ENCODE results near the gene CCL8.

CCL8 gene

GRCh38 chr17:34308371-34308770 lies 10.9 kb upstream of the CCL8 start:
- no peak for TF ChIP-seq EZH2phosphoT487 (IDR thresholded peaks at IDR 0.05; ENCODE audit: borderline replicate concordance, low read length)
- no peak for TF ChIP-seq CTCF (IDR thresholded peaks at IDR 0.05; ENCODE audit: low read depth, low read length, poor library complexity, severe bottlenecking)
- no peak overlapping the region for H3K4me2 ChIP-seq (ENCODE audit: low read length)
- H3K4me3 ChIP-seq (ENCODE audit: low read length) = no peak overlapping the region
- H3K9me2 ChIP-seq (replicated peaks; ENCODE audit: control insufficient read depth, low read length) = no peaks in the 10 kb centered on the region
- H3K4me1 ChIP-seq (ENCODE audit: control insufficient read depth, low read length) = no peaks in the 10 kb centered on the region
- H3K27me3 ChIP-seq (ENCODE audit: control insufficient read depth, low read length) = peaks cover 3% of the 10 kb centered on the region
- no peaks in the 10 kb centered on the region for H3K79me2 ChIP-seq (ENCODE audit: control insufficient read depth, low read length)
- H3K27ac ChIP-seq (ENCODE audit: low read depth, low read length) = no peak overlapping the region
- no peaks in the 10 kb centered on the region for H3K9me3 ChIP-seq (ENCODE audit: control insufficient read depth, insufficient read depth, low read length)
- no peaks in the 10 kb centered on the region for H3K36me3 ChIP-seq (ENCODE audit: control insufficient read depth, low read length)
- no peaks in the 10 kb centered on the region for H3F3A ChIP-seq (ENCODE audit: control insufficient read depth, insufficient read depth)
- H4K20me1 ChIP-seq (ENCODE audit: control insufficient read depth, insufficient read depth, low read depth, low read length) = no peaks in the 10 kb centered on the region

GRCh38 chr17:34311291-34311690 lies 7.9 kb upstream of the CCL8 start:
- Histone ChIP-seq H3K27me3 (ENCODE audit: control insufficient read depth, low read length) (peaks cover 17% of the 10 kb centered on the region), H3K4me1 (ENCODE audit: control insufficient read depth, low read length) (no peaks in the 10 kb centered on the region), H3K36me3 (ENCODE audit: control insufficient read depth, low read length) (no peaks in the 10 kb centered on the region), H3K27ac (ENCODE audit: low read depth, low read length) (no peak overlapping the region), H3F3A (ENCODE audit: control insufficient read depth, insufficient read depth) (no peaks in the 10 kb centered on the region), H3K4me2 (ENCODE audit: low read length) (no peak overlapping the region), H3K9me2 (replicated peaks; ENCODE audit: control insufficient read depth, low read length) (no peaks in the 10 kb centered on the region), H3K9me3 (ENCODE audit: control insufficient read depth, insufficient read depth, low read length) (no peaks in the 10 kb centered on the region), H3K79me2 (ENCODE audit: control insufficient read depth, low read length) (no peaks in the 10 kb centered on the region), H3K4me3 (ENCODE audit: low read length) (no peak overlapping the region), H4K20me1 (ENCODE audit: control insufficient read depth, insufficient read depth, low read depth, low read length) (no peaks in the 10 kb centered on the region)
- TF ChIP-seq CTCF (IDR thresholded peaks at IDR 0.05; ENCODE audit: low read depth, low read length, poor library complexity, severe bottlenecking) (no peak), EZH2phosphoT487 (IDR thresholded peaks at IDR 0.05; ENCODE audit: borderline replicate concordance, low read length) (no peak)

DNA sequence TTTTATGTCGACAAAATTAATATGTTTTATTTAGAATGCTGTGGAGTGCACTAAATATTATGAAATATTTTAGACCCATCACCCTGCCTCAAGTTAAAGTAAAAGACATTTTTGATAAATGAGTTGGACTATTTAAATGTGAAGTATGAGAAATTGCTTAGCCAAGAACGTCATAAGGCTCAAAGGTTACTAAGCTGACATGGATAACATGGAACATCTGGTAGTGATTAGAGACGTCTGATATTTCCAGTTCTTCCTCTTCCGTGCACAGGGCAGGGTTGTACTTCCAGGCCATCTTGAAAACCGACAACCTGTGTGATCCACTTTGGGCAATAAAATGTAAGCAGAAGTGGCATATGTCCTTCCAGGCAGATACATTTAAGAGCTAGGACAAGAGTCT lies 7.2 kb upstream of the CCL8 start:
- H3K27me3 ChIP-seq (ENCODE audit: control insufficient read depth, low read length) = peaks cover 17% of the 10 kb centered on the region
- H4K20me1 ChIP-seq (ENCODE audit: control insufficient read depth, insufficient read depth, low read depth, low read length) = no peaks in the 10 kb centered on the region
- H3K9me2 ChIP-seq (replicated peaks; ENCODE audit: control insufficient read depth, low read length) = no peaks in the 10 kb centered on the region
- H3K79me2 ChIP-seq (ENCODE audit: control insufficient read depth, low read length) = no peaks in the 10 kb centered on the region
- H3F3A ChIP-seq (ENCODE audit: control insufficient read depth, insufficient read depth) = no peaks in the 10 kb centered on the region
- H3K27ac ChIP-seq (ENCODE audit: low read depth, low read length) = no peak overlapping the region
- H3K4me1 ChIP-seq (ENCODE audit: control insufficient read depth, low read length) = no peaks in the 10 kb centered on the region
- H3K9me3 ChIP-seq (ENCODE audit: control insufficient read depth, insufficient read depth, low read length) = no peaks in the 10 kb centered on the region
- H3K36me3 ChIP-seq (ENCODE audit: control insufficient read depth, low read length) = no peaks in the 10 kb centered on the region
- no peak overlapping the region for H3K4me3 ChIP-seq (ENCODE audit: low read length)
- TF ChIP-seq CTCF (IDR thresholded peaks at IDR 0.05; ENCODE audit: low read depth, low read length, poor library complexity, severe bottlenecking) (no peak), EZH2phosphoT487 (IDR thresholded peaks at IDR 0.05; ENCODE audit: borderline replicate concordance, low read length) (no peak)
- H3K4me2 ChIP-seq (ENCODE audit: low read length) = no peak overlapping the region

DNA sequence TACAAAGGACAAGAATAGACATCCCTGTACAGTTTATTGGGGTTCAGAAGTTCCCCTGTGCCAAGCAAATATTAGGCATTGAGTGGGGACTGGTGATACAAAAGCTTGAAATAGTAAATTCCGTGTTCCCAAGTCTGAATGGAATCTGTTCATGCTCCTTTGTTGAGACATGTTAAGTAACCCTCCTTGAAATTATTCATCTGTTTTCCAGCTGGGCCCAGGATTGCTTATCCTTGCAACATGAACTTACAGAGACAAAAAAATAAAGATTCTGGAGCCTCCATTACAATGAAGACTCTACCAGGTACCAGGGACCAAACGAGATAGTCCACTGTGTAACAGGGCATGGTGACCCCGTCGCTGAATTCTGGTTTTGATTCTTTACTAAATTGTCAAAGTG lies 6.1 kb upstream of the CCL8 start:
- Histone ChIP-seq H3K36me3 (ENCODE audit: control insufficient read depth, low read length) (no peaks in the 10 kb centered on the region), H3K9me2 (replicated peaks; ENCODE audit: control insufficient read depth, low read length) (no peaks in the 10 kb centered on the region), H3K9me3 (ENCODE audit: control insufficient read depth, insufficient read depth, low read length) (no peaks in the 10 kb centered on the region), H3K4me3 (ENCODE audit: low read length) (no peak overlapping the region), H3K27ac (ENCODE audit: low read depth, low read length) (no peak overlapping the region), H3K27me3 (ENCODE audit: control insufficient read depth, low read length) (peaks cover 17% of the 10 kb centered on the region), H4K20me1 (ENCODE audit: control insufficient read depth, insufficient read depth, low read depth, low read length) (no peaks in the 10 kb centered on the region), H3F3A (ENCODE audit: control insufficient read depth, insufficient read depth) (no peaks in the 10 kb centered on the region), H3K4me1 (ENCODE audit: control insufficient read depth, low read length) (no peaks in the 10 kb centered on the region), H3K4me2 (ENCODE audit: low read length) (no peak overlapping the region), H3K79me2 (ENCODE audit: control insufficient read depth, low read length) (no peaks in the 10 kb centered on the region)
- no peak for TF ChIP-seq EZH2phosphoT487 (IDR thresholded peaks at IDR 0.05; ENCODE audit: borderline replicate concordance, low read length)
- TF ChIP-seq CTCF (IDR thresholded peaks at IDR 0.05; ENCODE audit: low read depth, low read length, poor library complexity, severe bottlenecking) = no peak
